B cell (primary cell): ENCODE data around the gene SLC35G1.

ENCODE experiments used
- EZH2 ChIP-seq: IDR thresholded peaks from 2 replicates; pipeline ENCODE4 v1.6.1; 2012; ENCODE audit warnings: borderline replicate concordance, low read depth, mild to moderate bottlenecking, moderate library complexity, low read length; ENCODE audit not compliant: insufficient read depth, poor library complexity, severe bottlenecking
- TF ChIP-seq, protein P1 (sequence below): fragments of 200-600 bp; IDR thresholded peaks from one replicate; pipeline ENCODE4 v1.8.0; 2022; ENCODE audit warnings: antibody characterized with exemption, mild to moderate bottlenecking

DNA sequence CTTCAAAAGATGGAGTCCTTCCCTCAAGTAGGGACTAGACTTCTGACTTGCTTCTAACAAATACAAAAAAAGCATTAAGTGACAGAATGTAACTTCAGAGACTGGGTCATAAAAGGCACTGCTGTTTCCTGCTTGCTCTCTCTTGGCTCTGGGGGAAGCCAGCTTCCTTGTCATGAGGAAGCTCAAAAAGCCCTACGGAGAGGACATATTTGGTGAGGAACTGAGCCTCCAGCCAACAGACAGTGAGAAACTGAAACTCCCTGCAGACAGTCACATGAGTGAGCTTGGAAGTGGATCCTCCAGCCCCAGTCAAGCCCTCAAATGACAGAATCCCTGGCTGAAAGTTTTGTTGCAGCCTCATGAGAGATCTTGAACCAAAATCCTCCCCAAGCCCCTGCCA lies 26.3 kb upstream of the SLC35G1 start:
- TF ChIP-seq, protein P1, sequence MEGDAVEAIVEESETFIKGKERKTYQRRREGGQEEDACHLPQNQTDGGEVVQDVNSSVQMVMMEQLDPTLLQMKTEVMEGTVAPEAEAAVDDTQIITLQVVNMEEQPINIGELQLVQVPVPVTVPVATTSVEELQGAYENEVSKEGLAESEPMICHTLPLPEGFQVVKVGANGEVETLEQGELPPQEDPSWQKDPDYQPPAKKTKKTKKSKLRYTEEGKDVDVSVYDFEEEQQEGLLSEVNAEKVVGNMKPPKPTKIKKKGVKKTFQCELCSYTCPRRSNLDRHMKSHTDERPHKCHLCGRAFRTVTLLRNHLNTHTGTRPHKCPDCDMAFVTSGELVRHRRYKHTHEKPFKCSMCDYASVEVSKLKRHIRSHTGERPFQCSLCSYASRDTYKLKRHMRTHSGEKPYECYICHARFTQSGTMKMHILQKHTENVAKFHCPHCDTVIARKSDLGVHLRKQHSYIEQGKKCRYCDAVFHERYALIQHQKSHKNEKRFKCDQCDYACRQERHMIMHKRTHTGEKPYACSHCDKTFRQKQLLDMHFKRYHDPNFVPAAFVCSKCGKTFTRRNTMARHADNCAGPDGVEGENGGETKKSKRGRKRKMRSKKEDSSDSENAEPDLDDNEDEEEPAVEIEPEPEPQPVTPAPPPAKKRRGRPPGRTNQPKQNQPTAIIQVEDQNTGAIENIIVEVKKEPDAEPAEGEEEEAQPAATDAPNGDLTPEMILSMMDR, result no peak
- no peak for TF ChIP-seq EZH2
